Epidermal melanocyte (primary cell): ENCODE data around the gene MIXL1.

Source experiments
- DNase-seq: peaks from one replicate; pipeline ENCODE4 v3.0.0; 2011; ENCODE audit warnings: low spot score; ENCODE audit not compliant: insufficient read length

Gene MIXL1

DNA sequence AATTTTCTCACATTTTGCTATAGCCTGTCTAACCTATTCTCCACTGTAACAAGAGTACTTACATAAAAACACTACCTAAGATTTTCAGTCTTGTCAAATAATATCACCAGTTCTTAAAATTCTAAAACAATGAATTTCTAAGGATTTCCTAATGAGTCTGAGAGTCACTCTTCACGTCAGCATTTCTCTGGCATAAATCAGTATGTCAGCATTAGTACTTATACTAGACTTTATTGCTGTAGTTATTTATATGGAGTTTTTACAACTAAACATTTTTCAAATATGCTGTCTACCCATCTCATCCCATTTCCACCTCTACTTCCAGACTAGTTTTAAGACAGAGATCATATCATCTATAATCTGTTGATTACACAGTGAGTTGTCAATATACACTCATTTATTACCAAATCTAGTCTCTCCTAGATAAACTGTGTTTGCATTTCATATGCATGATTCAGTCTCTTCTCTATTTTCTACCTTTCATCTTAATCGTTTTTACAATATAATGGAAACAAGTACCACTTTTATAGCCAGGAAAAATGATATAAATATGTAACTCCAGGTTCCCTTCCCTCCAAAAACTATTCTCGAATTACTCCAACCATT is 52.7 kb downstream of the MIXL1 start:
- no peak for DNase-seq
